IMR-90 (cell line): ENCODE results near the gene THSD8. TPM values are rescaled to one million over a fixed set of nuclear protein-coding genes. Genes with fewer than 3 reads are reported as not detected.

Experiments
- ATAC-seq: fragments of 200-7000 bp; cut with Tn5 transposase; 2 replicates; pipeline ENCODE4 v1.9.1; 2020; ENCODE audit warnings: low read depth, mild to moderate bottlenecking, moderate library complexity
- BruUV-seq: library from RNA; stranded (reverse); fragments of 400-500 nt; replicated peaks from 2 replicates; lab custom pipeline; 2021; lab: Mats Ljungman, UMichigan
- CTCF ChIA-PET: fragments of 300-600 bp; formaldehyde crosslinking; extraction: SDS; loops from one replicate; lab custom pipeline; 2021; ENCODE audit warnings: antibody characterized with exemption; lab: Yijun Ruan, JAX
- POLR2A ChIA-PET: fragments of 300-600 bp; sonication (Branson Sonifier 250); formaldehyde crosslinking; loops from one replicate; lab custom pipeline; 2022; ENCODE audit warnings: antibody characterized with exemption; ENCODE audit not compliant: unreplicated experiment; lab: Charles Lee
- DNase-seq: peaks from one replicate; pipeline ENCODE4 v3.0.0; 2013
- H2AFZ ChIP-seq: replicated peaks from 2 replicates; pipeline ENCODE3; 2013; ENCODE audit warnings: low read length, mild to moderate bottlenecking; ENCODE audit not compliant: poor library complexity
- H2AK5ac ChIP-seq: 2 replicates; pipeline ENCODE4 v1.6.1; 2013; ENCODE audit warnings: low read depth, low read length, inconsistent platforms
- H2AK9ac ChIP-seq: replicated peaks from 2 replicates; pipeline ENCODE3; 2013; ENCODE audit warnings: mild to moderate bottlenecking, low read depth, low read length, moderate library complexity; ENCODE audit not compliant: poor library complexity
- H2BK120ac ChIP-seq: 2 replicates; pipeline ENCODE4 v1.6.1; 2013; ENCODE audit warnings: low read depth, low read length, inconsistent platforms
- H2BK15ac ChIP-seq: 3 replicates; pipeline ENCODE4 v1.6.1; 2013; ENCODE audit warnings: low read depth, low read length, inconsistent platforms
- H2BK20ac ChIP-seq: 2 replicates; pipeline ENCODE4 v1.6.1; 2013; ENCODE audit warnings: low read depth, mild to moderate bottlenecking, inconsistent platforms, low read length, moderate library complexity
- H2BK5ac ChIP-seq: 2 replicates; pipeline ENCODE4 v1.6.1; 2013; ENCODE audit warnings: mild to moderate bottlenecking, low read depth, low read length, inconsistent platforms; ENCODE audit not compliant: poor library complexity, severe bottlenecking
- H3K14ac ChIP-seq: replicated peaks from 2 replicates; pipeline ENCODE4 v1.6.1; 2013; ENCODE audit warnings: low read depth, low read length, inconsistent platforms
- H3K18ac ChIP-seq: 2 replicates; pipeline ENCODE4 v1.6.1; 2013; ENCODE audit warnings: low read depth, low read length, control low read depth
- H3K23ac ChIP-seq: 2 replicates; pipeline ENCODE4 v1.6.1; 2013; ENCODE audit warnings: low read depth, low read length, inconsistent platforms
- H3K27ac ChIP-seq: 2 replicates; pipeline ENCODE4 v1.5.1; 2013; ENCODE audit warnings: mild to moderate bottlenecking, control low read depth, low read length; ENCODE audit not compliant: insufficient read depth
- H3K27me3 ChIP-seq: 2 replicates; pipeline ENCODE4 v1.6.1; 2013; ENCODE audit warnings: low read length; ENCODE audit not compliant: control insufficient read depth, insufficient read depth
- H3K36me3 ChIP-seq: 2 replicates; pipeline ENCODE4 v1.6.1; 2013; ENCODE audit warnings: low read length, mixed read lengths; ENCODE audit not compliant: control insufficient read depth, insufficient read depth
- H3K4ac ChIP-seq: 2 replicates; pipeline ENCODE4 v1.6.1; 2013; ENCODE audit warnings: low read depth, low read length, inconsistent platforms
- H3K4me1 ChIP-seq: 2 replicates; pipeline ENCODE4 v1.6.1; 2013; ENCODE audit warnings: low read length, mixed read lengths; ENCODE audit not compliant: control insufficient read depth, insufficient read depth
- H3K4me2 ChIP-seq: 2 replicates; pipeline ENCODE4 v1.6.1; 2013; ENCODE audit warnings: low read depth, mild to moderate bottlenecking, control low read depth, low read length, moderate library complexity
- H3K4me3 ChIP-seq: 2 replicates; pipeline ENCODE4 v1.5.1; 2013; ENCODE audit warnings: low read depth, mild to moderate bottlenecking, control low read depth, low read length, moderate library complexity; ENCODE audit not compliant: insufficient read depth
- H3K56ac ChIP-seq: 2 replicates; pipeline ENCODE4 v1.6.1; 2013; ENCODE audit warnings: low read length, inconsistent platforms; ENCODE audit not compliant: insufficient read depth; ENCODE audit errors: extremely low read depth
- H3K79me1 ChIP-seq, 2 experiments: 2 replicates each; pipeline ENCODE4 v1.6.1; 2013; ENCODE audit warnings: low read length in 2 of 2, inconsistent platforms in 1 of 2, low read depth in 1 of 2
- H3K9ac ChIP-seq: 2 replicates; pipeline ENCODE4 v1.6.1; 2013; ENCODE audit warnings: low read depth, low read length, control low read depth
- H3K9me1 ChIP-seq: 2 replicates; pipeline ENCODE4 v1.6.1; 2013; ENCODE audit warnings: low read length, inconsistent platforms; ENCODE audit not compliant: insufficient read depth
- H3K9me3 ChIP-seq: 2 replicates; pipeline ENCODE4 v1.6.1; 2013; ENCODE audit warnings: low read length; ENCODE audit not compliant: control insufficient read depth, insufficient read depth
- H4K20me1 ChIP-seq: 2 replicates; pipeline ENCODE4 v1.6.1; 2013; ENCODE audit warnings: low read length, inconsistent platforms; ENCODE audit not compliant: insufficient read depth
- H4K5ac ChIP-seq: 2 replicates; pipeline ENCODE4 v1.6.1; 2013; ENCODE audit warnings: mild to moderate bottlenecking, low read depth, low read length, control low read depth
- H4K8ac ChIP-seq, 2 experiments: 2 replicates each; pipeline ENCODE4 v1.6.1; 2013; ENCODE audit warnings: low read depth in 2 of 2, low read length in 2 of 2, control low read depth in 1 of 2, inconsistent platforms in 1 of 2
- H4K91ac ChIP-seq: 2 replicates; pipeline ENCODE4 v1.6.1; 2013; ENCODE audit warnings: low read depth, low read length, inconsistent platforms; ENCODE audit not compliant: insufficient read depth
- BHLHE40 ChIP-seq: fragments of 150-350 bp; IDR thresholded peaks from 2 replicates; pipeline ENCODE4 v1.6.1; 2016; ENCODE audit warnings: mild to moderate bottlenecking, low read depth, low read length
- CEBPB ChIP-seq: IDR thresholded peaks from 2 replicates; pipeline ENCODE4 v1.6.1; 2012; ENCODE audit warnings: low read depth, low read length, improper control_type of control experiment
- CHD1 ChIP-seq: IDR thresholded peaks from 2 replicates; pipeline ENCODE4 v1.6.1; 2012; ENCODE audit warnings: low read depth, low read length, improper control_type of control experiment
- FOS ChIP-seq: fragments of 150-350 bp; IDR thresholded peaks from 2 replicates; pipeline ENCODE4 v1.6.1; 2016; ENCODE audit warnings: low read depth, low read length
- MAFK ChIP-seq: IDR thresholded peaks from 2 replicates; pipeline ENCODE4 v1.6.1; 2012; ENCODE audit warnings: low read depth, low read length, improper control_type of control experiment
- MAZ ChIP-seq: IDR thresholded peaks from 2 replicates; pipeline ENCODE4 v1.6.1; 2012; ENCODE audit warnings: low read depth, mild to moderate bottlenecking, low read length, improper control_type of control experiment, moderate library complexity, borderline replicate concordance
- MXI1 ChIP-seq: IDR thresholded peaks from 2 replicates; pipeline ENCODE4 v1.6.1; 2012; ENCODE audit warnings: low read depth, mild to moderate bottlenecking, low read length, moderate library complexity, borderline replicate concordance
- NFE2L2 ChIP-seq: fragments of 150-350 bp; IDR thresholded peaks from 2 replicates; pipeline ENCODE4 v1.6.1; 2016; ENCODE audit warnings: low read depth, mild to moderate bottlenecking, low read length
- POLR2A ChIP-seq: IDR thresholded peaks from 2 replicates; pipeline ENCODE4 v1.6.1; 2012; ENCODE audit warnings: mild to moderate bottlenecking, low read depth, low read length
- RAD21 ChIP-seq: IDR thresholded peaks from 2 replicates; pipeline ENCODE4 v1.6.1; 2012; ENCODE audit warnings: low read length, improper control_type of control experiment
- RCOR1 ChIP-seq: IDR thresholded peaks from 2 replicates; pipeline ENCODE4 v1.6.1; 2012; ENCODE audit warnings: mild to moderate bottlenecking, low read length, improper control_type of control experiment; ENCODE audit not compliant: insufficient replicate concordance
- RFX5 ChIP-seq: IDR thresholded peaks from 2 replicates; pipeline ENCODE4 v1.8.0; 2012; ENCODE audit warnings: low read depth, mild to moderate bottlenecking, low read length, moderate library complexity
- SMC3 ChIP-seq: fragments of 150-350 bp; IDR thresholded peaks from 2 replicates; pipeline ENCODE4 v1.6.1; 2016; ENCODE audit warnings: low read depth, mild to moderate bottlenecking, antibody characterized with exemption, low read length, moderate library complexity
- WGBS, 2 experiments: methylation state at CpG; one replicate each; pipeline versions ENCODE4 v1.1.5 to v1.1.7; 2013; ENCODE audit warnings: missing lambda C conversion rate in 2 of 2; ENCODE audit not compliant: insufficient read length in 1 of 2; ENCODE audit errors: extremely low coverage in 2 of 2; 5-methylcytosine and 5-hydroxymethylcytosine counted together
- dilution Hi-C: fragments of 300-500 bp; cut with HindIII; formaldehyde crosslinking; loops from one replicate; pipeline ENCODE4 v1.14.3; 2018; ENCODE audit warnings: low sequenced_read_pairs; ENCODE audit not compliant: unreplicated experiment
- in situ Hi-C: fragments of 300-500 bp; cut with MboI; formaldehyde crosslinking; loops from 3 replicates; pipeline ENCODE4 v1.14.3; 2019; ENCODE audit warnings: low sequenced_read_pairs, inconsistent platforms, mixed read lengths
- intact Hi-C: fragments of 100-400 bp; cut with micrococcal nuclease; formaldehyde crosslinking; loops from 2 replicates; pipeline ENCODE4 v1.10.0; 2022
- polyA plus RNA-seq, 3 experiments: library from polyadenylated mRNA; depleted of rRNA; stranded (reverse); fragments of >200 nt; gene quantifications; 2 replicates each; pipeline ENCODE4 v1.2.3, GENCODE V29; 2012; ENCODE audit warnings: low replicate concordance in 1 of 3
- total RNA-seq: library from RNA; depleted of rRNA; stranded (reverse); fragments of >200 nt; gene quantifications from 2 replicates; pipeline ENCODE4 v1.2.3, GENCODE V29; 2012
- TF ChIP-seq, protein P1 (sequence below): conservative IDR thresholded peaks from 2 replicates; pipeline ENCODE4 v1.5.1; 2012; ENCODE audit warnings: mild to moderate bottlenecking, low read depth, low read length, improper control_type of control experiment
- TF ChIP-seq, protein P2 (sequence below): fragments of 150-350 bp; IDR thresholded peaks from 2 replicates; pipeline ENCODE4 v1.6.1; 2016; ENCODE audit warnings: low read depth, mild to moderate bottlenecking, low read length, moderate library complexity, borderline replicate concordance
- TF ChIP-seq, protein P3 (sequence below): fragments of 150-350 bp; IDR thresholded peaks from 2 replicates; pipeline ENCODE4 v1.6.1; 2017; ENCODE audit warnings: mild to moderate bottlenecking, antibody characterized with exemption, low read length, low read depth

THSD8 gene
- total and polyA plus RNA-seq, 2 of the 4 experiments (the other 2 are of a cell fraction) = 0.68 TPM; not detected in 1

DNA sequence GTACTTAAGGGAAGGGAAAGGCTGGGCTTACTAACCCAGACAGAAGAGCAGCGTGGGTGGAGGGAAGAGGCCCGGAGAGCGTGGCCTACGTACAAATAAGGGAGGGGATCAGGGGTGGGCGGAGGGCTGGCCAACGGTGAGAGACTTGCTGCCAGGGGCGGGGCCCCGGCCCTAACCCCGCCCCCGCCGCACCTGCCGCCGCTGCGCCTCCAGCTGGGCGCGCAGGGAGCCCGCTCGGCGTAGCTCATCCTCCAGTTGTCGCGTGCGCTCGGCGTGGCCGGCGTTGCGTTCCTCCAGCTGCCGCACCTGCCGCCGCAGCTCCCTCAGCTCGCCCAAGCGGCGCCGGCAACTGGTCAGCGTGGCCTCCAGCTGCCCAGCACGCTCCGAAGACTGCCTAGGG lies 32.2 kb upstream of the THSD8 start:
- Histone ChIP-seq H4K91ac (no peak overlapping the region), H2AK9ac (no peak overlapping the region), H2AK5ac (no peak overlapping the region), H3K23ac (no peak overlapping the region), H3K79me1 (peaks cover 0 to under 1% of the 10 kb centered on the region in 2 experiments; a peak in 1 of 4 replicates), H3K14ac (no peak overlapping the region), H3K27ac (no peak overlapping the region), H3K9me1 (peaks cover 3% of the 10 kb centered on the region; the same call in 1 of the 2 replicates), H2BK120ac (no peak overlapping the region), H3K4me1 (0 out of 2 replicates have a peak, but pooled peaks cover 2% of the 10 kb centered on the region), H2BK20ac (no peak overlapping the region), H2BK5ac (no peak overlapping the region), H3K56ac (no peak overlapping the region), H3K4ac (no peak overlapping the region), H3K18ac (no peak overlapping the region), H4K8ac (no peak overlapping the region), H4K5ac (no peak overlapping the region), H2AFZ (no peak overlapping the region), H3K9me3 (no peaks in the 10 kb centered on the region), H3K36me3 (peaks cover under 1% of the 10 kb centered on the region; the same call in 1 of the 2 replicates), H2BK15ac (no peak overlapping the region), H4K20me1 (peaks cover 5% of the 10 kb centered on the region; the same call in 1 of the 2 replicates), H3K9ac (no peak overlapping the region), H3K4me3 (no peak overlapping the region), H3K27me3 (no peaks in the 10 kb centered on the region), H3K4me2 (no peak overlapping the region)
- intact Hi-C loops (no loop called here), in situ Hi-C loops (loop anchor here (5.0 kb wide), 2 partner anchors 33 to 68 kb away; partner anchors contain the start of genes MAST1, PRDX2 and THSD8), dilution Hi-C loops (no loop called here)
- WGBS, 2 experiments = no CpG with 5 or more reads among the region's 37 CpGs
- ATAC-seq = no peak
- ChIA-PET CTCF (interaction anchor here (0.7 kb wide), 1 partner anchor 9 kb away, joined by 6 read pairs; no protein-coding TSS in a partner anchor), POLR2A (no interaction called here)
- BruUV-seq = no TSS peak
- no peak for TF ChIP-seq RAD21
- TF ChIP-seq NFE2L2 = no peak
- TF ChIP-seq, protein P1, sequence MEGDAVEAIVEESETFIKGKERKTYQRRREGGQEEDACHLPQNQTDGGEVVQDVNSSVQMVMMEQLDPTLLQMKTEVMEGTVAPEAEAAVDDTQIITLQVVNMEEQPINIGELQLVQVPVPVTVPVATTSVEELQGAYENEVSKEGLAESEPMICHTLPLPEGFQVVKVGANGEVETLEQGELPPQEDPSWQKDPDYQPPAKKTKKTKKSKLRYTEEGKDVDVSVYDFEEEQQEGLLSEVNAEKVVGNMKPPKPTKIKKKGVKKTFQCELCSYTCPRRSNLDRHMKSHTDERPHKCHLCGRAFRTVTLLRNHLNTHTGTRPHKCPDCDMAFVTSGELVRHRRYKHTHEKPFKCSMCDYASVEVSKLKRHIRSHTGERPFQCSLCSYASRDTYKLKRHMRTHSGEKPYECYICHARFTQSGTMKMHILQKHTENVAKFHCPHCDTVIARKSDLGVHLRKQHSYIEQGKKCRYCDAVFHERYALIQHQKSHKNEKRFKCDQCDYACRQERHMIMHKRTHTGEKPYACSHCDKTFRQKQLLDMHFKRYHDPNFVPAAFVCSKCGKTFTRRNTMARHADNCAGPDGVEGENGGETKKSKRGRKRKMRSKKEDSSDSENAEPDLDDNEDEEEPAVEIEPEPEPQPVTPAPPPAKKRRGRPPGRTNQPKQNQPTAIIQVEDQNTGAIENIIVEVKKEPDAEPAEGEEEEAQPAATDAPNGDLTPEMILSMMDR = no peak
- no peak for TF ChIP-seq RCOR1
- TF ChIP-seq MAZ = no peak
- TF ChIP-seq SMC3 = no peak
- no peak for TF ChIP-seq FOS
- no peak for TF ChIP-seq CEBPB
- TF ChIP-seq, protein P2, sequence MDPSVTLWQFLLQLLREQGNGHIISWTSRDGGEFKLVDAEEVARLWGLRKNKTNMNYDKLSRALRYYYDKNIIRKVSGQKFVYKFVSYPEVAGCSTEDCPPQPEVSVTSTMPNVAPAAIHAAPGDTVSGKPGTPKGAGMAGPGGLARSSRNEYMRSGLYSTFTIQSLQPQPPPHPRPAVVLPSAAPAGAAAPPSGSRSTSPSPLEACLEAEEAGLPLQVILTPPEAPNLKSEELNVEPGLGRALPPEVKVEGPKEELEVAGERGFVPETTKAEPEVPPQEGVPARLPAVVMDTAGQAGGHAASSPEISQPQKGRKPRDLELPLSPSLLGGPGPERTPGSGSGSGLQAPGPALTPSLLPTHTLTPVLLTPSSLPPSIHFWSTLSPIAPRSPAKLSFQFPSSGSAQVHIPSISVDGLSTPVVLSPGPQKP = no peak
- TF ChIP-seq, protein P3, sequence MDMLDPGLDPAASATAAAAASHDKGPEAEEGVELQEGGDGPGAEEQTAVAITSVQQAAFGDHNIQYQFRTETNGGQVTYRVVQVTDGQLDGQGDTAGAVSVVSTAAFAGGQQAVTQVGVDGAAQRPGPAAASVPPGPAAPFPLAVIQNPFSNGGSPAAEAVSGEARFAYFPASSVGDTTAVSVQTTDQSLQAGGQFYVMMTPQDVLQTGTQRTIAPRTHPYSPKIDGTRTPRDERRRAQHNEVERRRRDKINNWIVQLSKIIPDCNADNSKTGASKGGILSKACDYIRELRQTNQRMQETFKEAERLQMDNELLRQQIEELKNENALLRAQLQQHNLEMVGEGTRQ = no peak
- TF ChIP-seq RFX5 = no peak
- TF ChIP-seq MXI1 = no peak
- TF ChIP-seq CHD1 = no peak
- no peak for TF ChIP-seq POLR2A
- TF ChIP-seq MAFK = no peak
- TF ChIP-seq BHLHE40 = no peak
- no peak for DNase-seq
